Stimulated activated naive CD8-positive, alpha-beta T cell treated with anti-CD3 and anti-CD28 coated beads, Interleukin-15, Interleukin-2, amounts not matched to agents 100 U/mL and 50 U/mL, for 24 hours (primary cell): ENCODE measurements around the gene COLEC12.

Experiments
- ATAC-seq: fragments of 150-1000 bp; cut with Tn5 transposase; one replicate; pipeline ENCODE4 v1.10.0; 2021
- DNase-seq: peaks from one replicate; pipeline ENCODE4 v3.0.0; 2021

COLEC12 gene

GRCh38 chr18:506264-506663 is 5.8 kb upstream of the COLEC12 start:
- no peak for ATAC-seq
- DNase-seq = no peak

DNA sequence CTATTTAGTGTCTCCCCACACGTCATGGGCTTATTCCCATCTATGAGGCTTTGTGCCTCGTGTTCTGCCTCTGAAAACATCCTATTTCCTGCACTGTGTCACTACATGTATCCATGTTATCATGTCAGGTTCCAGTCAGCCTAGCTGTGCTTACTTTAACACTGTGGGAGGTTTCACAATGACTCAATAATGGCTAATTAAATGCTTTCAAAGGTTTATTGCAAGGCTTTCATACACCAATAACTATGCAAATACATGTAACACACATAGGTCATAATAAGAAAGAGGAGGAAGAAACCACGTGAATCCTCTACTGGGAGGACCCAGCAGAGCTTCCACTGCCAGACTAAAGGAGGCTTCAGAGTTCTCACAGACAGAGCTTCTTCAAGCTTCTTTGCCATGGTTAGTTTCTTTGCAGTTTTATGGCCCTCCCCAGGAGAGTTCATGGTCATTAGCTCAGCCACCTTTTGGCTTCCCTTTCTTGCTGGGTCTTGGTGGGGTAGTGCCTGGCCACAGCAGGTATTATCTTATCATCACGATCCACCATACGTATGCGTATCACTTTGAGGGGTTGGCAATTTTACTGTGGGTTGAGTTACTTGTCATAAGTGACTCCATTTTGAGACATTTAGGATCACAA is 5.1 kb upstream of the COLEC12 start:
- ATAC-seq = peak; percentile 23
- DNase-seq = no peak

- ATAC-seq (no peak), DNase-seq (no peak)
These were observed 859 bp upstream of the COLEC12 start for GRCh38 chr18:501406-501714.

DNA sequence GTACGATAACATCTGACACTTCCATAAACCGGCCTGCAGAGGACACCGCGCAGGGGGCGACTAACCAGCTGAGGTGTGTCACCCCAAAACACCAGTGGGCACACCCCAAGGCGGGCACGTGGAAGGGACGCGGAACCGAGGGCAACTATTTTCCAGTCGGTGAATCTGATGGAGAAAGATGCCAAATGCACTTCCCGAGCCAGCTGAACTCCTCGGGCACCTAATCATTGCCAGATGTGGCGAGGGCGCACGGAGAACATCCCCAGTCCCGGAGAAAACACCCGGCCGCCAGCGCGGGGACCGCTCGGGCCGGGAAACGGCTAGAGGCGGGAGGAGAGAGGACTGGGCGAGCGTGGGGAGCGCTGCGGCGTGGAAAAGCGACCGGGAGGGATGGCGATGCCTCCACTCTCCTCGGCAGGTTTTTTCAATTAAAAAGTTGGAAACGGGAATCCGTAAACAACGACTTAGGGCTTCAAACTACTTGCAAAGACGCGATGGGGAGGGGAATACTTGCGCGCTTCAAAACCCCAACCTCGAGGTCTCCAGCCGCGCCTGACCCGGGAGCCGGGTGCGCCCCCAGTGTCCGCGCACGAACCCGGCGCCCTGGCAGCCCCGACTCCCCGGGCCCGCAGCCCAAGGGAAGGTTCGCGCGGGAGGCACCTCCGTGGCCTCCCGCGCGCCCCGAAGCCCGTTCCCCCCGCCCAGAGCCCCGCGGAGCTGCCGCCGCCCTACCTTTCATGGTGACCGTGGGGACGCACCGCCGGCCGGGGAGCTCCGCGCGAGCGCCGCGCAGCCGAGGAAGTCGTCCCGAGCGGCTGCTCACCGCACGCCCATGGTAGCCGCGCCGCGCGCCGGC is 497 bp downstream of the COLEC12 start:
- no peak for ATAC-seq
- peak; percentile 6 for DNase-seq

GRCh38 chr18:498931-499775 is 1.3 kb downstream of the COLEC12 start:
- no peak for DNase-seq
- no peak for ATAC-seq

DNA sequence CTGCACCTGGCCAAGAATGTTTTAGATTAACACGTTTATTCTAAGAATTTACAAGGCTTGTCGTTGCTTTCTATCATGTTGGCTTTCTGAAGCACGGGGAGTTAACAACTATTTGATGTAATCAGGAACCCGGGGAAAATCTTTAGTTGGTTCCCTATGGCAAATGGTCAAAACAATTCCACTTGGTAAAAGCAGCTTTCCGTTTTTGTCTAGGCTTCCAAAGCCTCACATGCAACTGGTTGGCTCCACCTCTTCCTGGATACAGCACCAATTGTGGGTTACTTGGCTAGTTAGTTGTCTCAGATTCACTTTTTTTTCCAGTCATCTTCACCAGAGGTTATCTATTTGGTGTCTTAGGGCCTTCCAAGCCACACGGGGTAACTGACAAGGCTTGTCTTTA is 2.8 kb downstream of the COLEC12 start:
- ATAC-seq (no peak), DNase-seq (no peak)

- ATAC-seq (no peak), DNase-seq (no peak)
These were observed 5.0 kb downstream of the COLEC12 start for GRCh38 chr18:495452-495851.

- DNase-seq (no peak), ATAC-seq (no peak)
These were observed 5.5 kb downstream of the COLEC12 start for GRCh38 chr18:495017-495416.

- ATAC-seq (no peak), DNase-seq (no peak)
These were observed 6.2 kb downstream of the COLEC12 start for GRCh38 chr18:493986-494983.

DNA sequence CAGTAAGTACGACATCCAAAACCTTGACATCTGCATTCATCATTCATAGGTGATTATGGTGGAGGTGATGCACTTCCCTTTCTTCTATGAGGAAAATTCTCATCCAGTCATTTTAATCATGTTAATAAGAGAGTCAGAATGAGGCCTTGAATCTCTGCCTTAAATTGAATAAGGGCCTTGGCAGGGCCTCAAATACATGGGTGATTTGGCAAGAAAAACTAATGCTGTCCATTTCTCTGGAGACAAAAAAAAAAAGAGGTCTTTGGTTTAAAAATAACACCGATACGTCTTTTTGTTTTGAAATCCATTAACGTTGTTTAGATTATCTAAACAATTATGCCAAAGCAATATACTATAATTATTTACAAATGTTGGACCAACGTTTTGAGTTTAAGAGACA is 8.1 kb downstream of the COLEC12 start:
- DNase-seq (no peak), ATAC-seq (no peak)

- DNase-seq (no peak), ATAC-seq (no peak)
These were observed 9.9 kb downstream of the COLEC12 start for GRCh38 chr18:490624-491023.

- ATAC-seq (no peak), DNase-seq (no peak)
These were observed 10.5 kb downstream of the COLEC12 start for GRCh38 chr18:490024-490366.

DNA sequence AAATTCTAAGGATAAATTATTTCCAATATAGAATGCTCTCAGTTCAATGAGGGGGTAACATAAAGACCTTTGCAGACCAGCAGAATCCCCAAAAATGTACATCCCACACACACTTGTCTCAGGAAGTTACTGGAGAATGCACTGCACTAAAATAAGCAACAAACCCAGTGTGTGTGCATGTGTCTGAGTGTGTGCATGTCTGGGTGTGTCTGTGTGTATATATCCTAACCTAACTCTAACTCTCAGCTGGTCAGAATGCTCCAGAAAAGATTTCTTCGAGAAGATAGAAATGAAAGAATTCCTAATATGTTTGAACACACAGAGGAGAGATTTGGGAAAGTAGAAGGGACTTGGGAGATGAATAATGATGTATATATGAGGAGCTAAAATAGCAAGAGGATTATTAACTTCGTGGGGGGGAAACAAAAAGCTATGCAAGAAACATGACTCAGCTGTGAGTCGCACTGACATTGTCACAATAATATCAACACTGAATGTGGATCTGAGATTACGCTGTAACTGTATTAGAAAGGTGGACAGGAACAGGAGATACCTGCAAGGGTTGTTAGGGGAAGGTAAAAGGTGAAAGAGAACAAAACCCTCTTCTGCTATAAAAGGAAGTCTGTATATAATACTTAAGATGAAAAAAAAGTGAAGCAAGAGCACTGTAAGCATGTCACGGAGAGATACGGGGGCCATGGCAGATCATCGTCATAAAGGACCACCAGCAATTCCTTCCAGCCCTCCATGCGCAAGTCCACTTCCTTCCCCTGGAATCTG is 11.1 kb downstream of the COLEC12 start:
- ATAC-seq = no peak
- DNase-seq = no peak

- ATAC-seq (no peak), DNase-seq (no peak)
These were observed 13.4 kb downstream of the COLEC12 start for GRCh38 chr18:486929-487740.

DNA sequence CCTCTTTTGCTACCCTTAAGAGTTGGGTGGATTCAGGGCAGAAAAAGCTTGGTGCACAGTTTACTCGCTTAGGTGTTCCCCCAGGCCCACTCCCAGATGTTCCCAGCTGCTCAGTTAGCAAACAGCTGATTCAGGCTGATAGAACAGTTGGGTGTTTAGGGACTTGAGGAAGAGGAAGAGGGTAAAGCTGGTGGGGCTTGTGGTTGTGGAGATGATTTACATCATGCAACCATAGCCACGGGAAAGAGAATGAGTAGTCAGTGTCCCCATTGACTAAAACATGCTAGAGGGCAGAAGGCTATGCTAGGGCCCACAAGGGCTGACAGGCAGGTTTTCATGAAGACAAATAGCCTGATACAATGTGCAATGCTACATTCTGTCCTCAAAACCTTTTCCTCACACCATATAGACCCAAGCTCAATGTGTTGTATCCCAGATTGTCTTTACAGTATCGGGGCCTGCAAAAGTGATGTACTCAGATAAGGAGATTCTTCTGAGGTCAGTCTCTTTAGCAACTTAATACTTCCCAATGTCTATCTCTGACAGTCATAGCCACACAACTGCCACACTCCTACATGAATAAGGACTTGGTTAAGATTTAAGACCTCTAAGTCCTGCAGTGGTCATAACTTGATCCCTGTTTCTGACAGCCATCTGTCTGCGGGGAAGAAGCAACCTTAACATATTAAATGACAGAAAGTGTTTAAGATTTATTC is 15.6 kb downstream of the COLEC12 start:
- no peak for ATAC-seq
- DNase-seq = no peak

DNA sequence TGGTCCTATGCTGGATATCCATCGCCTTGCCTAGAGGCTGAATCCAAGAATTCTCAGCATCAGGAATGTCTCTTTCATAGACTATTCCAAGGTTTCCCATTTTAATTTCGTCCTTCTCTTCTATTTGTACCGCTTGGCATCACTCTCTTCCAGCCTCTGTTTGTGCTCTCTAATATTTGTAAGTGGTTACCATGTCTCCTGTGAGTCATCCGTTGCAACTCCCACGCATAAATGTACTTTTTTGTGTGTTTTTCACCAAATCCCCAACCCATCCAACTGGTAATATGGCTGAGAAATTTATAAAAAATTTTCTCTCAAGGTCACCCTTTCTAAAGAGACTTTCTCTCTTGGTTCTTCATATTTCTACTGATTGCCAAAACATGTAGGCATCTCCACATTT is 21.8 kb downstream of the COLEC12 start:
- DNase-seq = no peak
- no peak for ATAC-seq

GRCh38 chr18:477565-477964 is 22.9 kb downstream of the COLEC12 start:
- DNase-seq (no peak), ATAC-seq (no peak)

DNA sequence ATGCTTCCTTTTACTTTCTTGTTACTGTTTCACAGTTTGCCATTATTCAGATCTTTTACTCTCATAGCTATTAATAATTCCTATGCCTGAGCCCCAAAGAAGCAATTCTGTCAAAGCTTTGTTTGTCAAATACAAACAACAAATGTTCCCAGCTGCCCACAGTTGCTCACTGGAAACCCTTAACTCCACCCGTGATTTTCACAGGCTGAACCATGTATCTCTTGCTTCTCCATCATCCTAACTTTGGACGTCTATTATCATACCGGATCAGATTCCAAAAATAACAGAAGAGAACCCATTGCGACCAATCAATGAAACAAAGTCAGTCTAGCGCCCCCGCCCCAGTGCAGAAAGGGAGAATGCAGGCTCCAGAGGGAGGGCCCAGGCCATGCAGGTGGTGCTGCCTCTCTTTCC is 24.2 kb downstream of the COLEC12 start:
- DNase-seq = no peak
- ATAC-seq = no peak

DNA sequence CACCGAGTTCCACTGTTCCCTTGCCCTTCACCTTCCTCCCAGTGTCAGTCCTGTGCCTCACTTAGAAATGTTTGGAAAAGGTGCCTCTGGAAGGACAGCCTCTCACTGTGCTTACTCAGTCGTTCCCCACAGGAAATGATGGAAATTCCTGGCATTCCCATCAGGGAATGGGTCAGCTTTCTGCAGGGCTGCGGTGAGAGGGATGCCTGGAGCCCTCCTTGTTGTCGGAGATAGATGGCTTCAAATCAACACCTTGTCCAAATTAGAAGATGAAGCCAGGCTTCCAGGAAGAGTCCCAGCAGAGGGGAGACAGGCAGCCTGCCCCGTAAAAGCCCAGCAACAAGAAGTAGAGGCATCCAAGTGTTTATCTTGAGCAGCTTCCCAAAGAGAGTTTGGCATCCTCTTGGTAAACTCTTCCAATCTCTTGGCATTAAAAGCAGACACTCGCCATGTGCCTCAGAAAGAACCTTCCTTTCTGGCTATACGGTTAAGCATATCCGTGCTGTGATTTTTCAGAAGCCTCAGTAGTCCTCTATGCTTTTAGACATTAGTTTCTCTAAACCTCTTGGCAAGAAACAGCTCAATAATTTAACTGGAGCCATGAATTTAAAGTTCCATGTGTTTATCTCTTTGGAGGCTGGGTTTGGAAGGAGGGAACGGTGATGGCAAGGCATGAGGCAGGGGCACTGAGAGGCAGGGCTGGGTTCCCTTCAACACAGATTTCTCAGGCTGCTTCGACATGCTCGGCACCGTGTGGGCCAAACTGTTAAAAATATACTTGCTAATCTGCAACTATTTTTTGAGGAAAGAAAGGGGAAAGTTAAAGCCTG is 25.1 kb downstream of the COLEC12 start:
- ATAC-seq (no peak), DNase-seq (no peak)
